Mucosa of gallbladder (tissue), 1 donor: Measurements from ENCODE around the gene CYP26B1. TPM values are rescaled to one million over a fixed set of nuclear protein-coding genes. Genes with fewer than 3 reads are reported as not detected.

Experiments
- DNase-seq: peaks from one replicate; pipeline ENCODE4 v3.0.0-alpha.2; 2020; ENCODE audit warnings: low spot score
- total RNA-seq: library from RNA; stranded (reverse); gene quantifications from one replicate; pipeline ENCODE4 v1.2.1, GENCODE V29; 2021
- donor health status: DM: no; HTN: no; CAD: no.

CYP26B1 gene
- total RNA-seq, 1 donor from 2014 or later = 2.2 TPM

- DNase-seq = no peak
Observed at GRCh38 chr2:72129681-72130340, 17.9 kb downstream of the CYP26B1 start.

GRCh38 chr2:72128843-72129227 is 18.8 kb downstream of the CYP26B1 start:
- DNase-seq = no peak

- DNase-seq = no peak
Observed at GRCh38 chr2:72128059-72128842, 19.4 kb downstream of the CYP26B1 start.

GRCh38 chr2:72127401-72128058 is 20.1 kb downstream of the CYP26B1 start:
- DNase-seq = no peak

GRCh38 chr2:72126186-72127100 is 21.2 kb downstream of the CYP26B1 start:
- no peak for DNase-seq

- no peak for DNase-seq
Observed at GRCh38 chr2:72124376-72124775, 23.3 kb downstream of the CYP26B1 start.

GRCh38 chr2:72121153-72121552 is 26.5 kb downstream of the CYP26B1 start:
- no peak for DNase-seq

GRCh38 chr2:72118951-72119350 is 28.7 kb downstream of the CYP26B1 start:
- DNase-seq = no peak

GRCh38 chr2:72118386-72118785 is 29.3 kb downstream of the CYP26B1 start:
- no peak for DNase-seq

- no peak for DNase-seq
Observed at GRCh38 chr2:72117718-72118117, 29.9 kb downstream of the CYP26B1 start.

- DNase-seq = no peak
Observed at GRCh38 chr2:72117029-72117428, 30.6 kb downstream of the CYP26B1 start.

- no peak for DNase-seq
Observed at GRCh38 chr2:72116081-72116533, 31.6 kb downstream of the CYP26B1 start.

- no peak for DNase-seq
Observed at GRCh38 chr2:72115110-72116080, 32.3 kb downstream of the CYP26B1 start.

- DNase-seq = peak; percentile 8
Observed at GRCh38 chr2:72114693-72115051, 33.0 kb downstream of the CYP26B1 start.

- no peak for DNase-seq
Observed at GRCh38 chr2:72113847-72114692, 33.6 kb downstream of the CYP26B1 start.

- no peak for DNase-seq
Observed at GRCh38 chr2:72112981-72113846, 34.4 kb downstream of the CYP26B1 start.

- DNase-seq = no peak
Observed at GRCh38 chr2:72112401-72112800, 35.3 kb downstream of the CYP26B1 start.

GRCh38 chr2:72111061-72111460 is 36.6 kb downstream of the CYP26B1 start:
- DNase-seq = no peak

- no peak for DNase-seq
Observed at GRCh38 chr2:72109904-72110303, 37.8 kb downstream of the CYP26B1 start.
